D721Med (cell line): Measurements from ENCODE around the gene GALNT2.

Source experiments
- DNase-seq: peaks from one replicate; pipeline ENCODE4 v3.0.0; 2011; ENCODE audit warnings: low spot score; ENCODE audit not compliant: insufficient read length
- FAIRE-seq: peaks from 2 replicates; lab custom pipeline; 2011; peaks lifted over from hg19 to GRCh38; lab: Jason Lieb, UNC
- TF ChIP-seq, protein P1 (sequence below): IDR thresholded peaks from 2 replicates; pipeline ENCODE4 v1.5.1; 2012; ENCODE audit warnings: mild to moderate bottlenecking, control low read depth; ENCODE audit not compliant: insufficient read depth; ENCODE audit errors: missing control alignments

Gene GALNT2

GRCh38 chr1:230153641-230154296, 86.7 kb downstream of the GALNT2 start:
- TF ChIP-seq, protein P1, sequence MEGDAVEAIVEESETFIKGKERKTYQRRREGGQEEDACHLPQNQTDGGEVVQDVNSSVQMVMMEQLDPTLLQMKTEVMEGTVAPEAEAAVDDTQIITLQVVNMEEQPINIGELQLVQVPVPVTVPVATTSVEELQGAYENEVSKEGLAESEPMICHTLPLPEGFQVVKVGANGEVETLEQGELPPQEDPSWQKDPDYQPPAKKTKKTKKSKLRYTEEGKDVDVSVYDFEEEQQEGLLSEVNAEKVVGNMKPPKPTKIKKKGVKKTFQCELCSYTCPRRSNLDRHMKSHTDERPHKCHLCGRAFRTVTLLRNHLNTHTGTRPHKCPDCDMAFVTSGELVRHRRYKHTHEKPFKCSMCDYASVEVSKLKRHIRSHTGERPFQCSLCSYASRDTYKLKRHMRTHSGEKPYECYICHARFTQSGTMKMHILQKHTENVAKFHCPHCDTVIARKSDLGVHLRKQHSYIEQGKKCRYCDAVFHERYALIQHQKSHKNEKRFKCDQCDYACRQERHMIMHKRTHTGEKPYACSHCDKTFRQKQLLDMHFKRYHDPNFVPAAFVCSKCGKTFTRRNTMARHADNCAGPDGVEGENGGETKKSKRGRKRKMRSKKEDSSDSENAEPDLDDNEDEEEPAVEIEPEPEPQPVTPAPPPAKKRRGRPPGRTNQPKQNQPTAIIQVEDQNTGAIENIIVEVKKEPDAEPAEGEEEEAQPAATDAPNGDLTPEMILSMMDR: no peak
- DNase-seq (no peak), FAIRE-seq (no peak)

GRCh38 chr1:230155021-230155420, 88.0 kb downstream of the GALNT2 start:
- no peak for DNase-seq
- FAIRE-seq: no peak
- TF ChIP-seq, protein P1: no peak

GRCh38 chr1:230156068-230156467, 89.0 kb downstream of the GALNT2 start:
- DNase-seq: no peak
- FAIRE-seq: no peak
- TF ChIP-seq, protein P1: no peak

DNA sequence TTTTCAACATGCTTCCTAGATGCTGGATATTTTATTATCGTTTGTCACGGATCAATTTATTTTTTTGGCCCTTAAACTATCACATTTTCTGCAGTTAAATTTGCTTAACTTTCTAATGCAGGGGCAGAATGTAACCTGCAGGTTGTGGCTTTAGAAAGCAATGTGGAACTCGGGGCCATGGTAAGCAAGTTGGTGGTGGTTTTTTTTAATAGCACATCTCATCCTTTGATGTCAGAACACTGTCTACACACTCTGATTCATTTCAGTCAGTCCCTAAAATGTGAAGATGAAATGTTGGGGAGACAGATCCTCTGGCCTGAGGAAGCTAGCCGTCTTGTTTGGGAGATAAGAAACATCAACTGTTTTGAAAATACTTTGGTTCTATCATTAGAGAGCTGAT, 89.5 kb downstream of the GALNT2 start:
- TF ChIP-seq, protein P1: no peak
- FAIRE-seq: no peak
- no peak for DNase-seq

- TF ChIP-seq, protein P1: no peak
- DNase-seq: no peak
- FAIRE-seq: no peak
Measured at GRCh38 chr1:230157420-230158390, 90.7 kb downstream of the GALNT2 start.

- TF ChIP-seq, protein P1: no peak
- FAIRE-seq (no peak), DNase-seq (no peak)
Measured at GRCh38 chr1:230158415-230159291, 91.6 kb downstream of the GALNT2 start.
